ENCODE results near the gene AFP. TPM values are rescaled to one million over a fixed set of nuclear protein-coding genes. Genes with fewer than 3 reads are reported as not detected.
A peak's percentile ranks its signal among the peaks of the same experiment; 100 is the strongest.

AFP gene
- total and polyA plus RNA-seq, 2 of the 13 experiments (the other 11 are each of a cell fraction or from before 2014, with no cell fraction given) = 9,434 to 13,105 TPM

GRCh38 chr4:73432169-73433000 lies 3.6 kb upstream of the AFP start (continued):
- TF ChIP-seq RERE (CRISPR knock-in tag; IDR thresholded peaks at IDR 0.05; ENCODE audit: low read depth) = peak; percentile 82
- TF ChIP-seq ZFP36 (IDR thresholded peaks at IDR 0.05; ENCODE audit: borderline replicate concordance, low read depth, low read length, partially characterized antibody) = no peak
- no peak for TF ChIP-seq ZNF383 (CRISPR knock-in tag; IDR thresholded peaks at IDR 0.05; ENCODE audit: borderline replicate concordance)
- TF ChIP-seq CBX5 (CRISPR knock-in tag; IDR thresholded peaks at IDR 0.05; ENCODE audit: borderline replicate concordance) = no peak
- peak; percentile 92 for TF ChIP-seq RXRB (CRISPR knock-in tag; IDR thresholded peaks at IDR 0.05; ENCODE audit: borderline replicate concordance)
- TF ChIP-seq SALL1 (CRISPR knock-in tag; IDR thresholded peaks at IDR 0.05) = peak; percentile 64; the same call in 1 of the 2 replicates
- TF ChIP-seq CHD4 (IDR thresholded peaks at IDR 0.05; ENCODE audit: borderline replicate concordance, low read length) = peak; percentile 97; the same call in 1 of the 2 replicates
- TF ChIP-seq FLYWCH1 (CRISPR knock-in tag; IDR thresholded peaks at IDR 0.05) = no peak
- peak; percentile 79 for TF ChIP-seq RBFOX2 (IDR thresholded peaks at IDR 0.05; ENCODE audit: low read depth, low read length)
- no peak for TF ChIP-seq ZNF512 (CRISPR knock-in tag; IDR thresholded peaks at IDR 0.05)
- TF ChIP-seq XBP1 (CRISPR knock-in tag; IDR thresholded peaks at IDR 0.05) = no peak
- TF ChIP-seq JUN (CRISPR knock-in tag; IDR thresholded peaks at IDR 0.05) = peak; percentile 98
- TF ChIP-seq KLF6 (CRISPR knock-in tag; IDR thresholded peaks at IDR 0.05) = peak; percentile 35; the same call in 1 of the 2 replicates
- TF ChIP-seq GMEB1 (CRISPR knock-in tag; IDR thresholded peaks at IDR 0.05; ENCODE audit: borderline replicate concordance) = no peak; the same call in 1 of the 2 replicates
- no peak for TF ChIP-seq ZNF451 (CRISPR knock-in tag; IDR thresholded peaks at IDR 0.05)
- TF ChIP-seq ZNF800 (CRISPR knock-in tag; IDR thresholded peaks at IDR 0.05) = 0 out of 2 replicates have a peak, but pooled peaks have one; percentile 40
- no peak for TF ChIP-seq ZNF20 (CRISPR knock-in tag; IDR thresholded peaks at IDR 0.05)
- no peak for TF ChIP-seq ZNF180 (CRISPR knock-in tag; IDR thresholded peaks at IDR 0.05; ENCODE audit: borderline replicate concordance, low read depth)
